Natural killer cell (primary cell): Measurements from ENCODE around the gene EHD4. TPM values are rescaled to one million over a fixed set of nuclear protein-coding genes. Genes with fewer than 3 reads are reported as not detected.

Experiments
- ATAC-seq, 3 donors: fragments of 150-1000 bp in 2 of 3; fragments of 200-7000 bp in 1 of 3; cut with Tn5 transposase; 1 replicate in 1 of 3; 2 replicates in 2 of 3; pipeline ENCODE4 v1.10.0; 2021; ENCODE audit warnings: mild to moderate bottlenecking in 2 of 3, moderate library complexity in 2 of 3
- DNase-seq, 2 donors: peaks; one replicate each; pipeline versions ENCODE4 v3.0.0 to v3.0.0-alpha.2; 2013 to 2021; ENCODE audit warnings: mixed read lengths in 1 of 2
- H3K27ac ChIP-seq: one replicate; pipeline ENCODE4 v1.5.1; 2013; ENCODE audit warnings: mild to moderate bottlenecking, low read length
- H3K27me3 ChIP-seq: one replicate; pipeline ENCODE4 v1.6.1; 2013; ENCODE audit warnings: low read length; ENCODE audit not compliant: control insufficient read depth, insufficient read depth
- H3K36me3 ChIP-seq: one replicate; pipeline ENCODE4 v1.6.1; 2013; ENCODE audit warnings: low read length; ENCODE audit not compliant: control insufficient read depth, insufficient read depth
- H3K4me1 ChIP-seq: one replicate; pipeline ENCODE4 v1.6.1; 2013; ENCODE audit warnings: low read length; ENCODE audit not compliant: control insufficient read depth, insufficient read depth
- H3K4me3 ChIP-seq: one replicate; pipeline ENCODE4 v1.5.1; 2013; ENCODE audit warnings: low read length
- H3K9me3 ChIP-seq: one replicate; pipeline ENCODE4 v1.6.1; 2013; ENCODE audit warnings: low read length; ENCODE audit not compliant: control insufficient read depth, insufficient read depth
- H3K27ac Mint-ChIP-seq, 2 donors: one replicate each; pipeline ENCODE4 v1.8.0; 2022; ENCODE audit warnings: mild to moderate bottlenecking in 2 of 2, mixed read lengths in 2 of 2, moderate library complexity in 1 of 2
- H3K27me3 Mint-ChIP-seq, 2 donors: one replicate each; pipeline ENCODE4 v1.8.0; 2022; ENCODE audit warnings: low read depth in 2 of 2, mixed read lengths in 2 of 2
- H3K36me3 Mint-ChIP-seq: one replicate; pipeline ENCODE4 v1.8.0; 2022; ENCODE audit warnings: mixed read lengths
- H3K4me1 Mint-ChIP-seq, 2 donors: one replicate each; pipeline ENCODE4 v1.8.0; 2022; ENCODE audit warnings: mixed read lengths in 2 of 2
- H3K4me3 Mint-ChIP-seq: one replicate; pipeline ENCODE4 v1.8.0; 2022; ENCODE audit warnings: mild to moderate bottlenecking, moderate library complexity, mixed read lengths
- H3K9me3 Mint-ChIP-seq, 2 donors: one replicate each; pipeline ENCODE4 v1.8.0; 2022; ENCODE audit warnings: mixed read lengths in 2 of 2
- WGBS: methylation state at CpG from one replicate; pipeline ENCODE4 v1.1.7; 2013; ENCODE audit warnings: missing lambda C conversion rate; ENCODE audit not compliant: insufficient coverage; 5-methylcytosine and 5-hydroxymethylcytosine counted together
- intact Hi-C: fragments of 100-400 bp; cut with micrococcal nuclease; formaldehyde crosslinking; loops from one replicate; pipeline ENCODE4 v1.14.2; 2022
- total RNA-seq, 4 donors: library from RNA; stranded (reverse); fragments of 120-200 nt in 1 of 4; gene quantifications; one replicate each; pipeline versions ENCODE4 v1.2.3 to v1.2.4, GENCODE V29; 2013 to 2022
- TF ChIP-seq, protein P1 (sequence below): fragments of 200-600 bp; IDR thresholded peaks from one replicate; pipeline ENCODE4 v1.8.0; 2022; ENCODE audit warnings: antibody characterized with exemption

Gene EHD4
- total RNA-seq, 3 donors from 2014 or later (not counting 1 experiment from before 2014, with no cell fraction given), result 28.4 to 34.6 (median 31.7) TPM

DNA sequence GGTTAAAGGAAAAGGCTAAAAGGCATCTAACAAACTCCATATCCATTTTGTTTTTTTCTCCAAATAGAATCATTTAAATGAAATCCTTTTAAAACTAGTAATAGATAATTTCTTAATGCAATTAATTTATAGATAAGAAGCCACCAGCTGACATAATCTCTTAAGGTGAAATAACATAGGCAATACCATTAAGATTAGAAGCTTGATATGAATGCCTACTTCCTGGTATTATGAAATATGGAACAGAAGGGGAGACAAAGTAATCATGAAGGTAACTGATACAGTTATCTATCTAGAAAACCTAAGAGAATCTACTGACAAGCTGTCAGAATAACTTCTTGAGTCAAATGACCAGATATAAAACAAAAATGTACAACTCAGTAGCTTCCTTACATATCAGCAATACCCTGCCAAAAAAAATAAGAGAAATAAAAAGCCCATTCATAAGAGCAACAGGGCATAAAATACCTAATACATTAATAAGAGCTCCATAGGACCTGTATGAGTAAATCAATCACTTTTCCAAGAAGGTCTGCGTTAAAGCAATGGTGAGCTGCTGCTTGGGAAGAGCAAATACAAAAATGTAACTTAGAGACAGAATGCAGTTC lies 10.7 kb downstream of the EHD4 start:
- H3K36me3 Mint-ChIP-seq, result no peaks in the 10 kb centered on the region
- TF ChIP-seq, protein P1, sequence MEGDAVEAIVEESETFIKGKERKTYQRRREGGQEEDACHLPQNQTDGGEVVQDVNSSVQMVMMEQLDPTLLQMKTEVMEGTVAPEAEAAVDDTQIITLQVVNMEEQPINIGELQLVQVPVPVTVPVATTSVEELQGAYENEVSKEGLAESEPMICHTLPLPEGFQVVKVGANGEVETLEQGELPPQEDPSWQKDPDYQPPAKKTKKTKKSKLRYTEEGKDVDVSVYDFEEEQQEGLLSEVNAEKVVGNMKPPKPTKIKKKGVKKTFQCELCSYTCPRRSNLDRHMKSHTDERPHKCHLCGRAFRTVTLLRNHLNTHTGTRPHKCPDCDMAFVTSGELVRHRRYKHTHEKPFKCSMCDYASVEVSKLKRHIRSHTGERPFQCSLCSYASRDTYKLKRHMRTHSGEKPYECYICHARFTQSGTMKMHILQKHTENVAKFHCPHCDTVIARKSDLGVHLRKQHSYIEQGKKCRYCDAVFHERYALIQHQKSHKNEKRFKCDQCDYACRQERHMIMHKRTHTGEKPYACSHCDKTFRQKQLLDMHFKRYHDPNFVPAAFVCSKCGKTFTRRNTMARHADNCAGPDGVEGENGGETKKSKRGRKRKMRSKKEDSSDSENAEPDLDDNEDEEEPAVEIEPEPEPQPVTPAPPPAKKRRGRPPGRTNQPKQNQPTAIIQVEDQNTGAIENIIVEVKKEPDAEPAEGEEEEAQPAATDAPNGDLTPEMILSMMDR, result no peak
- no peak overlapping the region for H3K4me3 Mint-ChIP-seq
- Histone ChIP-seq H3K4me1 (peaks cover 9% of the 10 kb centered on the region), H3K4me3 (no peak overlapping the region), H3K27me3 (no peaks in the 10 kb centered on the region), H3K9me3 (no peaks in the 10 kb centered on the region), H3K27ac (no peak overlapping the region), H3K36me3 (no peaks in the 10 kb centered on the region)
- WGBS, result 100% methylated on average over 1 of the region's 1 CpG
- intact Hi-C loops, result no loop called here
- no peaks in the 10 kb centered on the region for H3K9me3 Mint-ChIP-seq
- no peak for DNase-seq
- H3K4me1 Mint-ChIP-seq, result peaks cover 6 to 13% of the 10 kb centered on the region in 2 donors
- H3K27me3 Mint-ChIP-seq, result no peaks in the 10 kb centered on the region
- no peak overlapping the region for H3K27ac Mint-ChIP-seq
- ATAC-seq, result no peak

DNA sequence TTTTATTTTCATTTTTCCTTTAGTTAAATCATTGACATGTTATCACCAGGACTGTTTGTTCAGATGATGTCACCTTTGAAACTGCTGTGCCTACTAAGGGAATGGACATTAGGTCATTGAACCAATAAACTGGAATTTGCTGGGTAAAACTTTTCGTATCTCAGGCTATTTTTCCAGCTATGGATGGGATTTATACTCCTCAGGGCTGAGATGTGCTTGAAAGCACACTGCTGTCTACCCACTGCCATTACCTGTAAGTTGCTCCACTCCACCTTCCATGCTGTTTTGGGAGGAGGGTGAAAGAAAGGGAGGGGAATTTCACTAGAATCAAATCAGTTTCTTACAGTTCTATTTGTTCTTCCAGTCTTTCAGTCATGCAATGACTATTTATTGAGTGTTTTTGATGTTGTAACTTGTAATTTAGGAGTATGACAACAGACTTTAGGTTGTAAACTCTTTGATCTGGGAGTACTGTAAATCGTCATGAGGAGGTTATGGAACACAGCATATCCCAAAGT lies 11.3 kb downstream of the EHD4 start:
- Mint-ChIP-seq H3K36me3 (no peaks in the 10 kb centered on the region), H3K9me3 (no peaks in the 10 kb centered on the region), H3K27me3 (no peaks in the 10 kb centered on the region), H3K27ac (no peak overlapping the region), H3K4me3 (no peak overlapping the region), H3K4me1 (peaks cover 2 to 7% of the 10 kb centered on the region in 2 donors)
- intact Hi-C loops, result no loop called here
- H3K27ac ChIP-seq, result no peak overlapping the region
- ATAC-seq, result no peak
- no peaks in the 10 kb centered on the region for H3K27me3 ChIP-seq
- H3K9me3 ChIP-seq, result no peaks in the 10 kb centered on the region
- no peak overlapping the region for H3K4me3 ChIP-seq
- H3K36me3 ChIP-seq, result no peaks in the 10 kb centered on the region
- WGBS, result 90% methylated on average over 2 of the region's 2 CpGs
- DNase-seq, result no peak
- H3K4me1 ChIP-seq, result peaks cover 2% of the 10 kb centered on the region
- TF ChIP-seq, protein P1, result no peak

DNA sequence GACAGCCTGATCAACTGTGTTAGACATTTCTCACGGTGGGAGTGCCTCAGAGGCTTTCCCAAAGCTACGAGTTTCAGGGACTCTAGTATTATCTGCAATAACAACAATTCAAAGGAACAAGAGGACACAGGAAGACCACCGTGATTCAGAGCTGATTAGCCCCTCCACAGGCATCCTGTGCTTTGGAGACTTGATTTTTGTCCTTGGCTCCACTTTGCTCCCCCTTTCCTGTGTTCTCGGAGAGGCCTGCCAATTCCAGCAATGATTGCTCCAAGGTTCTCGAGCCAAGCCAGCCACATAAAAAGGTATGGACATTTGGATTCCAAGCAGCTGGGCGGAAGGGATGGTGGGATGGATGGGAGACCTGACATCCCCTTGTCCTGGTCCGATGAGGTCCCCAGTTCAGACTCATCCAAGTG lies 14.3 kb downstream of the EHD4 start:
- no peaks in the 10 kb centered on the region for H3K36me3 Mint-ChIP-seq
- intact Hi-C loops, result no loop called here
- no peak overlapping the region for H3K27ac Mint-ChIP-seq
- Histone ChIP-seq H3K4me1 (no peaks in the 10 kb centered on the region), H3K9me3 (no peaks in the 10 kb centered on the region), H3K4me3 (no peak overlapping the region), H3K36me3 (peaks cover 6% of the 10 kb centered on the region), H3K27ac (no peak overlapping the region), H3K27me3 (no peaks in the 10 kb centered on the region)
- no peak overlapping the region for H3K4me3 Mint-ChIP-seq
- no peaks in the 10 kb centered on the region for H3K27me3 Mint-ChIP-seq
- no peaks in the 10 kb centered on the region for H3K9me3 Mint-ChIP-seq
- ATAC-seq (no peak), DNase-seq (no peak)
- TF ChIP-seq, protein P1, result no peak
- peaks cover 0 to 4% of the 10 kb centered on the region in 2 donors for H3K4me1 Mint-ChIP-seq
- WGBS, result 87% methylated on average over 7 of the region's 7 CpGs
